Astrocyte (in vitro differentiated cells and primary cell): ENCODE measurements around the gene AMMECR1L. TPM values are rescaled to one million over a fixed set of nuclear protein-coding genes. Genes with fewer than 3 reads are reported as not detected.
"Not testable (repeated sequence)": the region's sequence is repeated elsewhere in the genome, so short reads cannot be mapped to it uniquely, and the experiment has no call there.

ENCODE experiments used
- DNase-seq: peaks from one replicate; pipeline ENCODE4 v3.0.0-alpha.2; 2010; ENCODE audit warnings: low read depth
- FAIRE-seq: peaks from 2 replicates; lab custom pipeline; 2011; peaks lifted over from hg19 to GRCh38; lab: Jason Lieb, UNC
- H2AFZ ChIP-seq: 2 replicates; pipeline ENCODE4 v1.6.0; 2012; ENCODE audit warnings: low read depth, low read length, inconsistent platforms
- H3K27ac ChIP-seq: 2 replicates; pipeline ENCODE4 v1.5.1; 2011; ENCODE audit warnings: low read depth, low read length, inconsistent platforms
- H3K27me3 ChIP-seq: 2 replicates; pipeline ENCODE4 v1.6.0; 2011; ENCODE audit warnings: low read length, inconsistent platforms; ENCODE audit not compliant: insufficient read depth
- H3K36me3 ChIP-seq: 2 replicates; pipeline ENCODE4 v1.5.1; 2011; ENCODE audit warnings: low read length, inconsistent platforms; ENCODE audit not compliant: insufficient read depth
- H3K4me1 ChIP-seq: 2 replicates; pipeline ENCODE4 v1.5.1; 2011; ENCODE audit warnings: low read length, inconsistent platforms; ENCODE audit not compliant: insufficient read depth
- H3K4me2 ChIP-seq: 2 replicates; pipeline ENCODE4 v1.6.0; 2012; ENCODE audit warnings: low read length, inconsistent platforms
- H3K4me3 ChIP-seq: 2 replicates; pipeline ENCODE4 v1.5.1; 2011; ENCODE audit warnings: low read depth, mild to moderate bottlenecking, low read length, inconsistent platforms; ENCODE audit not compliant: insufficient read depth
- H3K79me2 ChIP-seq: 2 replicates; pipeline ENCODE4 v1.6.0; 2012; ENCODE audit warnings: mild to moderate bottlenecking, low read length, inconsistent platforms; ENCODE audit not compliant: insufficient read depth
- H3K9ac ChIP-seq: 2 replicates; pipeline ENCODE4 v1.6.0; 2012; ENCODE audit warnings: mild to moderate bottlenecking, low read length, inconsistent platforms
- H3K9me3 ChIP-seq: 2 replicates; pipeline ENCODE4 v1.5.1; 2012; ENCODE audit warnings: low read depth, mild to moderate bottlenecking, low read length, inconsistent platforms; ENCODE audit not compliant: insufficient read depth
- H4K20me1 ChIP-seq: 2 replicates; pipeline ENCODE4 v1.6.0; 2012; ENCODE audit warnings: low read length, inconsistent platforms; ENCODE audit not compliant: insufficient read depth
- H3K27ac Mint-ChIP-seq: one replicate; pipeline ENCODE4 v1.8.0; 2021; ENCODE audit warnings: mild to moderate bottlenecking, mixed read lengths; ENCODE audit not compliant: unreplicated experiment
- H3K27me3 Mint-ChIP-seq: one replicate; pipeline ENCODE4 v1.8.0; 2021; ENCODE audit warnings: low read depth, mixed read lengths; ENCODE audit not compliant: unreplicated experiment
- H3K36me3 Mint-ChIP-seq: one replicate; pipeline ENCODE4 v1.8.0; 2021; ENCODE audit warnings: low read depth, mixed read lengths; ENCODE audit not compliant: unreplicated experiment
- H3K4me1 Mint-ChIP-seq: one replicate; pipeline ENCODE4 v1.8.0; 2021; ENCODE audit warnings: low read depth, mixed read lengths; ENCODE audit not compliant: unreplicated experiment
- H3K4me3 Mint-ChIP-seq: one replicate; pipeline ENCODE4 v1.8.0; 2021; ENCODE audit warnings: mild to moderate bottlenecking, moderate library complexity, mixed read lengths; ENCODE audit not compliant: unreplicated experiment
- H3K9me3 Mint-ChIP-seq: one replicate; pipeline ENCODE4 v1.8.0; 2021; ENCODE audit warnings: mild to moderate bottlenecking, mixed read lengths; ENCODE audit not compliant: unreplicated experiment
- EZH2 ChIP-seq: IDR thresholded peaks from 2 replicates; pipeline ENCODE4 v1.6.1; 2012; ENCODE audit warnings: mild to moderate bottlenecking, low read length, inconsistent platforms; ENCODE audit not compliant: insufficient read depth
- total RNA-seq: library from RNA; stranded (reverse); gene quantifications from 2 replicates; pipeline ENCODE4 v1.2.1, GENCODE V29; 2021
- TF ChIP-seq, protein P1 (sequence below): IDR thresholded peaks from 2 replicates; pipeline ENCODE4 v1.5.1; 2011; ENCODE audit warnings: low read depth, mild to moderate bottlenecking, inconsistent platforms, low read length, moderate library complexity; ENCODE audit not compliant: insufficient read depth

The AMMECR1L gene
- total RNA-seq, 1 donor from 2014 or later, result 32.2 TPM

DNA sequence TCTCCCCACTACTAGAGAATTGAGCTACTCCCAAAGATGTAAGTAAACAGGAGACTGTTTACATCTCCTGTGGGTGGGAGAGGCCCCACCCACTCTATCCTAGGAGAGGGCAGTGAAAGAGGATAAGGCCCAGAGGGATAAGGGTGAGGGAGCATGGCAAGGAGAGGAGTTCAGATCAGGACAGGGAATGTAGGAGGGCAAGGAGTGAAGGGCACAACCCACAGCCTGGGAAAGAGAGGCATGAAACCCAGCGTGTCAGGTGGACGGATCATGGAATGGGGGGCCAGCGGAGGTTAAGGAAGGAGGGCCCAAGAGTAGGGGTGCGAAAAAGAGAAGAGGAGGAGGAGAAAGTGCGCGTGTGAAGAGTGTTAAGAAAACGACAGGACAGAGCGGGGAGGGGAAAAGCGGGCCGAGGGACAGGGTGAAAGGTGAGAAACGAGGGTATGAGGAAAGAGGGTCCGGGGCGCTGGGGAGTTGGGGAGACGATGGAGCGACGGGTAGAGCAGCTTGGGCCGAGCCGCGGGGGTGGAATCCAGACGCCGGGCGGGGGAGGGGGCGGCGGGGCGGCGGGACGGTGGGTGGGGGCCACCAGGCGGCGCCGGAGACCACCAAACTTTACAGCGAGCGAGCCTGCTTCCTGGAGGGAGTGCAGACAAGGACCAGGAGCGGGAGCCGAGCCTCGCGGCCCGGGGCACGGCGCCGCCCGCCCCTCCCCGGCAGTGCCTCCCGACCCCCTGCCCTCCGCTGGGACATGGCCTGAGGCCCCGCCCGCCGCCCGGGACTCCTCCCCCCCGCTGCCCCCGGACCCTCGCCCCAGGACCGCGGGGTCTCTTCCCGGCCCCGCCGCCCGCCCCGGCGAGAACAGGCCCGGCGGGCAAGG, 655 bp downstream of the AMMECR1L start:
- H3K9me3 ChIP-seq, H3K27me3 Mint-ChIP-seq, H3K36me3 Mint-ChIP-seq, H3K36me3 ChIP-seq, H3K9me3 Mint-ChIP-seq, H3K27me3 ChIP-seq, FAIRE-seq, H2AFZ ChIP-seq, DNase-seq: not testable (repeated sequence)
- H3K4me1 Mint-ChIP-seq, result peaks cover 11% of the 10 kb centered on the region
- H3K4me3 Mint-ChIP-seq, result peak overlapping the region; percentile 96
- H3K27ac ChIP-seq, result peak overlapping the region; percentile 78
- peak overlapping the region; percentile 62 for H3K4me3 ChIP-seq
- peaks cover 47% of the 10 kb centered on the region for H4K20me1 ChIP-seq
- H3K4me2 ChIP-seq, result peak overlapping the region; percentile 93
- peaks cover 21% of the 10 kb centered on the region for H3K4me1 ChIP-seq
- peaks cover 68% of the 10 kb centered on the region for H3K79me2 ChIP-seq
- peak overlapping the region; percentile 93 for H3K9ac ChIP-seq
- peak overlapping the region; percentile 79 for H3K27ac Mint-ChIP-seq

DNA sequence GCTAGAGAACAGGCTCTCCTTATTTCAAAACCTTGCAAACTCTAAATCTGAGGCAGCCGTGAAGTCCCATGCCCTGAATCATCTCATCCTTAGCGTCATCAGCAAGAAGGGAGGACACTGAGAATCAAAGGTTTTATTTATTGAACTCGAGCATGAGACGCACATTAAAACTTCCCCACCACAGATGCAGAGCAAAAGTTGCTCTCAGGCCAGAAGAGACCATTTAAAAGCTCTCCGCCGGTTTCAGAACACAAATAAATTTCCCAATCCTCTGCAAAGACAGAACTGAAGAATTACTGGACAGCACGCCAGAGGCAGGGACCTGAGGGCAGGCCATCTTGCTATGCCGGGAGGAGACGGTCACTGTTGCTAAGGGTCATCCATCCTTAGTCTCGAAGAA, 1.3 kb downstream of the AMMECR1L start:
- Histone ChIP-seq H3K4me2 (peak overlapping the region; percentile 93), H3K27me3 (no peaks in the 10 kb centered on the region), H3K27ac (peak overlapping the region; percentile 78), H2AFZ (no peak overlapping the region), H4K20me1 (peaks cover 54% of the 10 kb centered on the region), H3K4me3 (peak overlapping the region; percentile 62), H3K9me3 (no peaks in the 10 kb centered on the region), H3K79me2 (peaks cover 74% of the 10 kb centered on the region), H3K4me1 (peaks cover 21% of the 10 kb centered on the region), H3K36me3 (peaks cover 12% of the 10 kb centered on the region), H3K9ac (peak overlapping the region; percentile 93)
- peaks cover 8% of the 10 kb centered on the region for H3K36me3 Mint-ChIP-seq
- peak; percentile 55 for DNase-seq
- peak overlapping the region; percentile 79 for H3K27ac Mint-ChIP-seq
- no peak for FAIRE-seq
- H3K9me3 Mint-ChIP-seq, result no peaks in the 10 kb centered on the region
- peaks cover 11% of the 10 kb centered on the region for H3K4me1 Mint-ChIP-seq
- H3K4me3 Mint-ChIP-seq, result peak overlapping the region; percentile 96
- no peaks in the 10 kb centered on the region for H3K27me3 Mint-ChIP-seq
- TF ChIP-seq, protein P1, sequence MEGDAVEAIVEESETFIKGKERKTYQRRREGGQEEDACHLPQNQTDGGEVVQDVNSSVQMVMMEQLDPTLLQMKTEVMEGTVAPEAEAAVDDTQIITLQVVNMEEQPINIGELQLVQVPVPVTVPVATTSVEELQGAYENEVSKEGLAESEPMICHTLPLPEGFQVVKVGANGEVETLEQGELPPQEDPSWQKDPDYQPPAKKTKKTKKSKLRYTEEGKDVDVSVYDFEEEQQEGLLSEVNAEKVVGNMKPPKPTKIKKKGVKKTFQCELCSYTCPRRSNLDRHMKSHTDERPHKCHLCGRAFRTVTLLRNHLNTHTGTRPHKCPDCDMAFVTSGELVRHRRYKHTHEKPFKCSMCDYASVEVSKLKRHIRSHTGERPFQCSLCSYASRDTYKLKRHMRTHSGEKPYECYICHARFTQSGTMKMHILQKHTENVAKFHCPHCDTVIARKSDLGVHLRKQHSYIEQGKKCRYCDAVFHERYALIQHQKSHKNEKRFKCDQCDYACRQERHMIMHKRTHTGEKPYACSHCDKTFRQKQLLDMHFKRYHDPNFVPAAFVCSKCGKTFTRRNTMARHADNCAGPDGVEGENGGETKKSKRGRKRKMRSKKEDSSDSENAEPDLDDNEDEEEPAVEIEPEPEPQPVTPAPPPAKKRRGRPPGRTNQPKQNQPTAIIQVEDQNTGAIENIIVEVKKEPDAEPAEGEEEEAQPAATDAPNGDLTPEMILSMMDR, result no peak
- no peak for TF ChIP-seq EZH2

DNA sequence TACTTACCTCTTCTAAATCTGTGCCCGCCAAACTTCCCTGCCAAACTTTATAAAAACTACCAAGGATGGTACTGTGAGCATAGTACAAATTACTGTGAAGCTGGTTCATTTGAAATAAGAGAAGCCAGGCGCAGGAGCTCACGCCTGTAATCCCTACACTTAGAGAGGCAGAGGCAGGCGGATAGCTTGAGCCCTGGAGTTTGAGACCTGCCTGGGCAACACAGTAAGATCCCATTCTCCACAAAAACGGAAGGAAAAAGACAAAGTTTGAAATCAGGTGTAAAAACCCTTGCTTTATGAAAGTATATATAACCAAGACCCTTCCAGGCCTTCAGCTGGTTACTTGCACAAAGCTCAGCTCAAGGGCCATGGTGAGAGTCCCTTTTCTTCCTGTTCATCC, 5.9 kb downstream of the AMMECR1L start:
- Histone ChIP-seq H3K4me3 (no peak overlapping the region), H3K27me3 (no peaks in the 10 kb centered on the region), H3K36me3 (peaks cover 12% of the 10 kb centered on the region), H2AFZ (no peak overlapping the region), H3K4me2 (no peak overlapping the region), H3K9me3 (no peaks in the 10 kb centered on the region), H3K27ac (no peak overlapping the region), H3K9ac (no peak overlapping the region), H3K4me1 (peaks cover 9% of the 10 kb centered on the region), H3K79me2 (peaks cover 99% of the 10 kb centered on the region), H4K20me1 (peaks cover 94% of the 10 kb centered on the region)
- Mint-ChIP-seq H3K27ac (no peak overlapping the region), H3K4me1 (peaks cover 15% of the 10 kb centered on the region), H3K9me3 (no peaks in the 10 kb centered on the region), H3K36me3 (peaks cover 11% of the 10 kb centered on the region), H3K4me3 (no peak overlapping the region), H3K27me3 (no peaks in the 10 kb centered on the region)
- no peak for FAIRE-seq
- TF ChIP-seq, protein P1, result no peak
- no peak for TF ChIP-seq EZH2
- DNase-seq, result no peak
